Duodenal mucosa (tissue), 2 donors: ENCODE data around the gene C11orf68.
"Not testable (repeated sequence)": the region's sequence is repeated elsewhere in the genome, so short reads cannot be mapped to it uniquely, and the experiment has no call there.

Source experiments
- H3K27ac ChIP-seq: one replicate; pipeline ENCODE4 v1.7.0; 2013; ENCODE audit warnings: low read depth, low read length
- H3K27me3 ChIP-seq, 2 donors: one replicate each; pipeline ENCODE4 v1.7.0; 2013; ENCODE audit warnings: low read length in 2 of 2, control low read depth in 1 of 2; ENCODE audit not compliant: insufficient read depth in 2 of 2, control insufficient read depth in 1 of 2
- H3K36me3 ChIP-seq, 2 donors: one replicate each; pipeline ENCODE4 v1.7.0; 2013; ENCODE audit warnings: low read length in 2 of 2, control low read depth in 1 of 2; ENCODE audit not compliant: insufficient read depth in 2 of 2, control insufficient read depth in 1 of 2
- H3K4me1 ChIP-seq, 2 donors: one replicate each; pipeline ENCODE4 v1.7.0; 2013; ENCODE audit warnings: low read length in 2 of 2, control low read depth in 1 of 2; ENCODE audit not compliant: insufficient read depth in 2 of 2, control insufficient read depth in 1 of 2
- H3K4me3 ChIP-seq, 2 donors: one replicate each; pipeline ENCODE4 v1.7.0; 2013; ENCODE audit warnings: low read length in 2 of 2, low read depth in 1 of 2
- H3K9ac ChIP-seq, 2 donors: one replicate each; pipeline ENCODE4 v1.7.0; 2013; ENCODE audit warnings: low read length in 2 of 2, low read depth in 1 of 2
- H3K9me3 ChIP-seq, 2 donors: one replicate each; pipeline ENCODE4 v1.7.0; 2013; ENCODE audit warnings: low read length in 2 of 2, control low read depth in 1 of 2; ENCODE audit not compliant: control insufficient read depth in 1 of 2

The C11orf68 gene

GRCh38 chr11:65958291-65958690, 39.4 kb upstream of the C11orf68 start:
- no peak overlapping the region for H3K4me3 ChIP-seq
- H3K27me3 ChIP-seq, result no peaks in the 10 kb centered on the region
- no peak overlapping the region for H3K27ac ChIP-seq
- H3K9ac ChIP-seq, result no peak overlapping the region
- H3K9me3 ChIP-seq, result no peaks in the 10 kb centered on the region
- no peaks in the 10 kb centered on the region for H3K36me3 ChIP-seq
- H3K4me1 ChIP-seq, result peaks cover 17 to 20% of the 10 kb centered on the region in 2 donors

DNA sequence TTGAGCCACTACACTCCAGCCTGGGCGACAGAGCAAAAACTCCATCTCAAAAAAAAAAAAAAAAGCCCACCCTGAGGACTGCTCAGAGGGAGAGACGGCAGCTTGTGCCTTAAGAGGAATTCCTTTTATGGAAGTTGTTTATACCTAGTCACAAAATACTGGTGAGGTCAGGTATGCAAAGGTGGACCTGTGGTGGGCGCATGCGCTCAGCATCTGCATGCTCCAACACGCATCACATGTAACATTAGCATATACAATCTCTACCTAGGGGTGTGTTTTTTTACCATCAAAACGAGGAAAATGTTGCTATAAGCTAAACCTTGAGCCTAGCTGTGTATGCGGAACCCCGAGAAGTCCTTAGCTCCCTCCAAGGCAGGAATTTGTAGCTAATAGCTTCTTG, 35.9 kb upstream of the C11orf68 start:
- H3K36me3 ChIP-seq, result no peaks in the 10 kb centered on the region
- H3K4me1 ChIP-seq, result peaks cover 4 to 8% of the 10 kb centered on the region in 2 donors
- no peaks in the 10 kb centered on the region for H3K27me3 ChIP-seq
- no peak overlapping the region for H3K4me3 ChIP-seq
- no peak overlapping the region for H3K27ac ChIP-seq
- H3K9me3 ChIP-seq, result no peaks in the 10 kb centered on the region
- no peak overlapping the region for H3K9ac ChIP-seq

DNA sequence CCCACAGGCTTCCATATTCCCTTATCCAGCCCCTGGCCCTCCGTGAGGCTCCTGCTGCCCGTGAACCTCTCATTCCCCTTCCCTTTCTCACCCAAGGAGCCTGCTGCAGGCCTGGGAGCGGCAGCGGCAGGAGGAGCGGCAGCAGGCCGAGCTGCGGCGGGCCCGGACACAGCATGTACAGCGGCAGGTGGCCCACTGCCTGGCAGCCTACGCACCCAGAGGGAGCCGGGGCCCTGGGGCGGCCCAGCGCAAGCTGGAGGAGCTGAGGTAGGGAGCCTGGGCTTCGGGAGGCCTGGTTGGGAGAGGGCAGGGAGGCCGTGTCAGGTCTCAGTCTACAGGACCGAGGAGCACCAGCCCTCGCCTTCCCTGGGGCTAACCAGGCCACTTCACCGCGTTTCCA, 34.6 kb upstream of the C11orf68 start:
- no peak overlapping the region for H3K4me3 ChIP-seq
- H3K9me3 ChIP-seq, result no peaks in the 10 kb centered on the region
- H3K27me3 ChIP-seq, result no peaks in the 10 kb centered on the region

DNA sequence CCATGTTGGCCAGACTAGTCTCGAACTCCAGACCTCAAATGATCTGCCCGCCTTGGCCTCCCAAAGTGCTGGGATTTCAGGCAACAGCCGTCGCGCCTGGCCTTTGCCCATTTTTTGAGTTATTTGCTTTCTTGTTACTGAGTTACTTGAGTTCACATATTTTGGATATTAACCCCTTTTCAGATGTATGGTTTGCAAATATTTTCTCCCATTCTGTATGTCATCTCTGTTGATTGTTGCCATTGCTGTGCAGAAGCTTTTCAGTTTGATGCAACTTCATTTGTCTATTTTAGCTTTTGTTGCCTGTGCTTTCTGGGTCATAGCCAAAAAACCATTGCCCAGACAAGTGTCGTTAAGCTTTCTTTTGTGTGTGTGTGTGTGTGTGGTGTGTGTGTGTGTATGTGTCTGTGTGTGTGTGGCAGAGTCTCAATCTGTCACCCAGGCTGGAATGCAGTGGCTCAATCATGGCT, 33.2 kb upstream of the C11orf68 start:
- Histone ChIP-seq H3K4me1 (peaks cover 4% of the 10 kb centered on the region in 2 donors), H3K27me3 (no peaks in the 10 kb centered on the region), H3K27ac (no peak overlapping the region), H3K4me3 (no peak overlapping the region), H3K36me3 (no peaks in the 10 kb centered on the region), H3K9me3 (no peaks in the 10 kb centered on the region), H3K9ac (no peak overlapping the region)

More for the DNA sequence above, 34.6 kb upstream of the C11orf68 start:
- H3K9ac ChIP-seq, result no peak overlapping the region
- no peaks in the 10 kb centered on the region for H3K36me3 ChIP-seq
- H3K4me1 ChIP-seq, result peaks cover 4 to 8% of the 10 kb centered on the region in 2 donors
- H3K27ac ChIP-seq, result no peak overlapping the region

DNA sequence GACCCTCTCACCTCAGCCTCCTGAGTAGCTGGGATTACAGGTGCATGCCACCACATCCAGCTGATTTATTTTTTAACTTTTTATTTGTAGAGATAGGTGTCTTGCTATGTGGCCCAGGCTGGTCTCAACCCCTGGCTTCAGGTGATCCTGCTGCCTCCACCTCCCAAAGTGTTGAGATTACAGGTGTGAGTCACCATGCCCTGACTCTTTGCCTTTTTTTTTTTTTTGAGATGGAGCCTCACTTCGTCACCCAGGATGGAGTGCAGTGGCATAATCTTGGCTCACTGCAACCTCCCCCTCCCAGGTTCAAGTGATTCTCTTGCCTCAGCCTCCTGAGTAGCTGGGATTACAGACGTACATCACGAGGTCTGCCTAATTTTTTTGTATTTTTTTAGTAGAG, 32.8 kb upstream of the C11orf68 start:
- not testable (repeated sequence) for H3K4me3 ChIP-seq, H3K27ac ChIP-seq, H3K9ac ChIP-seq, H3K9me3 ChIP-seq, H3K4me1 ChIP-seq, H3K27me3 ChIP-seq, H3K36me3 ChIP-seq

DNA sequence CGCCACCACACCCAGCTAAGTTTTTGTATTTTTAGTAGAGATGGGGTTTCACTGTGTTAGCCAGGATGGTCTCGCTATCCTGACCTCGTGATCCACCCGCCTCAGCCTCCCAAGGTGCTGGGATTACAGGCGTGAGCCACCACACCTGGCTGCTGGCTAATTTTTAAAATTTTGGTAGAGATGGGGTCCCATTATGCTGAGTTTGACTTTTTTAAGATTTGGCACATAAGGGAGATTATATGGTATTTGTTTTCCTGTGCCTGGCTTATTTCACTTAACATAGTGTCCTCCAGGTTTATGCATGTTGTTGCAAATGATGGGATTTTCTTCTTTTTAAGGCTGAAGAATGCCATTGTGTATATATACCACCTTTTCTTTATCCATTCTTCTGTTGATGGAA, 31.8 kb upstream of the C11orf68 start:
- H3K27me3 ChIP-seq, H3K4me3 ChIP-seq, H3K4me1 ChIP-seq, H3K9ac ChIP-seq, H3K27ac ChIP-seq, H3K9me3 ChIP-seq, H3K36me3 ChIP-seq: not testable (repeated sequence)

DNA sequence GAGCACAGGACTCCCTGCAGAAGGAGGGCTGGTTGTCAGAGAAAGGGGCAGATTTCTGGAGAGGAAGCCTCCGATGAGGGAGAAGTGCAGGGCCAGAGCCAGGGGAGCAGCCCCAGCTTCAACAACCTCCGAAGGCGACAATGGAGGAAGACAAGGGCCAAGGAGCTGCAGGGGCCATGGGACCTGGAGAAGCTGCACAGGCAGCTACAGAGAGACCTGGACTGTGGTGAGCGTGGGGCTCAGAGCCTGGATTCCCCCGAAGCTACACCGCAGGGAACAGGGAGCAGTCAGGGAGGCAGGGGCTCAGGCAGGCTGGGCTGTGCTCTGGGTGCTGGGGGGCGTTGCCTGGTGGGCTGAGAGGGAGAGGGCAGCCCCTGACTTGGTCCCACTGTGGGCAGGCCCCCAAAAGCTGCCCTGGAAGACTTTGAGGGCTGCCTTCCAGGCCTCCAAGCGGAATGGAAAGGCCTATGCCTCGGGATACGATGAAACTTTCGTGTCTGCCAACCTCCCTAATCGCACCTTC, 28.8 kb upstream of the C11orf68 start:
- Histone ChIP-seq H3K27ac (no peak overlapping the region), H3K4me1 (no peaks in the 10 kb centered on the region), H3K27me3 (no peaks in the 10 kb centered on the region), H3K9ac (no peak overlapping the region), H3K4me3 (no peak overlapping the region), H3K9me3 (no peaks in the 10 kb centered on the region), H3K36me3 (no peaks in the 10 kb centered on the region)

DNA sequence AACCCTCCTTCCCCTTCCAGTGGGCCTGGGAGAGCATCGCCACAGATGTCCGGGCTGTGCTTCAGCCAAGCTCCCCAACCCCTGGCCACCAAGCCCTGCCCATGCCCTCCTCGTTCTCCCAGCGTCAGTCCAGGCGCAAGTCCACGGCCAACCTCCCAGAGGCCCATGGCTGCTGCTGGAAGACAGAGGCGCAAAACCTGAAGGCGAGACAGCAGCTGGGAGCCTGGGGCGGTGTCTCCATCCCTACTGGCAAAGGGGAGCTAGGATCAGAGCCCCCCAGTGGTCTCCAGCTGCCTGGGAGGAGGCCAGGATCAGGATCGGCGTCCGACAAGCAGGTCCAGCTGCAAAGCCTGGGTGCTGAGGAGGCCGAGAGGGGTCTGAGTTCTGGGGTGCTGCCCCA, 28.3 kb upstream of the C11orf68 start:
- Histone ChIP-seq H3K9me3 (no peaks in the 10 kb centered on the region), H3K36me3 (no peaks in the 10 kb centered on the region), H3K27ac (no peak overlapping the region), H3K27me3 (no peaks in the 10 kb centered on the region), H3K9ac (no peak overlapping the region), H3K4me3 (no peak overlapping the region), H3K4me1 (no peaks in the 10 kb centered on the region)

- Histone ChIP-seq H3K27ac (no peak overlapping the region), H3K36me3 (no peaks in the 10 kb centered on the region), H3K9me3 (no peaks in the 10 kb centered on the region), H3K4me1 (no peaks in the 10 kb centered on the region), H3K4me3 (no peak overlapping the region), H3K9ac (no peak overlapping the region), H3K27me3 (no peaks in the 10 kb centered on the region)
These were observed 27.8 kb upstream of the C11orf68 start for GRCh38 chr11:65946655-65947054.

DNA sequence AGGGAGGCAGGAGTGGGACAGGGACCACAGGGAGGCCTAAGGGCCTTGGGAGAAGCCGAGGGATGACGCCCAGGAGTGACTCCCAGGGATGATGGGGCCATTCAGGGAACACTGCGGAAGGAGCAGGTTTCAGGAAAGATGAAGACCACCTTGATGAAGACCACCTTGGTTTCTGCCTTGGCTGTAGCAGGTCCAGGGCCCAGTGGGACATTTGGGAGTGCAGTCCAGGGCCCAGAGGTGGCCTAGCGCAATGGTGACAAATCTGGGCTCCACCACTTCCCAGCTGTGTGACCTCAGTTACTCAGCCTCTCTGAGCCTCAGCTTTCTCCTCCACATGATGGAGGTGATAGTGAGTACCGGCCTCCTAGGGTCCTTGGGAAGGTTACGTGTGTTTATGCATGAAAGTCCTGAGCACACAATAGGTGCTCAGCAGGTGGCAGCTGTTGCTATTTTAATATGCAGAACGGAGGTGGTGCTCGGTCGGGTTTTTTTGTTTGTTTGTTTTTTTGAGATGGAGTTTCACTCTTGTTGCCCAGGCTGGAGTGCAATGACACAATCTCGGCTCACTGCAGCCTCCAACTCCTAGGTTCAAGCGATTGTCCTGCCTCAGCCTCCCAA, 27.2 kb upstream of the C11orf68 start:
- no peak overlapping the region for H3K9ac ChIP-seq
- peaks cover 0 to 3% of the 10 kb centered on the region in 2 donors for H3K27me3 ChIP-seq
- H3K4me3 ChIP-seq, result no peak overlapping the region
- no peaks in the 10 kb centered on the region for H3K9me3 ChIP-seq
- no peaks in the 10 kb centered on the region for H3K4me1 ChIP-seq
- no peak overlapping the region for H3K27ac ChIP-seq
- no peaks in the 10 kb centered on the region for H3K36me3 ChIP-seq
